HCT116 (cell line): Measurements from ENCODE around the gene SWAP70. TPM values are rescaled to one million over a fixed set of nuclear protein-coding genes. Genes with fewer than 3 reads are reported as not detected.

ENCODE experiments used
- ATAC-seq: fragments of 200-7000 bp; cut with Tn5 transposase; 2 replicates; pipeline ENCODE4 v1.9.1; 2020; ENCODE audit warnings: mild to moderate bottlenecking, moderate library complexity
- BruUV-seq: library from RNA; stranded (reverse); fragments of 400-500 nt; replicated peaks from 2 replicates; lab custom pipeline; 2021; lab: Mats Ljungman, UMichigan
- CTCF ChIA-PET: fragments of 300-600 bp; sonication (Branson Sonifier 250); formaldehyde crosslinking; loops from one replicate; lab custom pipeline; 2021; ENCODE audit warnings: antibody characterized with exemption; lab: Charles Lee
- POLR2A ChIA-PET: fragments of 300-600, 350-600 bp; sonication (Branson Sonifier 250); formaldehyde crosslinking; loops from one replicate; lab custom pipeline; 2021; ENCODE audit warnings: antibody characterized with exemption; lab: Charles Lee
- RAD21 ChIA-PET, 2 experiments: fragments of 300-600 bp; sonication (Branson Sonifier 250); formaldehyde crosslinking; loops; one replicate each; lab custom pipeline; 2023; ENCODE audit warnings: low total read pairs in 2 of 2; ENCODE audit not compliant: uncharacterized antibody in 2 of 2, unreplicated experiment in 2 of 2, low non-redundant PET in 1 of 2; lab: Charles Lee
- DNase-seq: peaks from one replicate; pipeline ENCODE4 v3.0.0-alpha.2; 2010; ENCODE audit warnings: low read depth, low spot score
- H2AFZ ChIP-seq: fragments of 200-600 bp; shearing (Covaris generic), sonication (generic); 2 replicates; pipeline ENCODE4 v1.6.1; 2017; ENCODE audit warnings: low read depth, mixed run types, mixed read lengths, antibody characterized with exemption, low read length; ENCODE audit not compliant: poor library complexity, severe bottlenecking
- H3K27ac ChIP-seq: 2 replicates; pipeline ENCODE4 v1.5.1; 2012; ENCODE audit warnings: low read depth, low read length
- H3K27me3 ChIP-seq: fragments of 200-600 bp; sonication (generic); 2 replicates; pipeline ENCODE4 v1.6.1; 2016; ENCODE audit warnings: mixed run types, low read length, mixed read lengths; ENCODE audit not compliant: insufficient read depth
- H3K36me3 ChIP-seq, 2 experiments: fragments of 200-500 bp in 1 of 2; fragments of 200-600 bp in 1 of 2; sonication (Bioruptor generic) in 1 of 2; sonication (generic) in 1 of 2; 2 replicates each; pipeline versions ENCODE4 v1.5.1 to v1.6.1; 2014 to 2016; ENCODE audit warnings: low read length in 2 of 2, inconsistent platforms in 1 of 2, mixed read lengths in 1 of 2, mixed run types in 1 of 2; ENCODE audit not compliant: insufficient read depth in 2 of 2, control insufficient read depth in 1 of 2
- H3K4me1 ChIP-seq, 2 experiments: fragments of 200-600 bp in 1 of 2; sonication (generic) in 1 of 2; 2 replicates each; pipeline versions ENCODE4 v1.5.1 to v1.6.1; 2012 to 2017; ENCODE audit warnings: low read length in 2 of 2, inconsistent platforms in 1 of 2, mild to moderate bottlenecking in 1 of 2, mixed read lengths in 1 of 2, mixed run types in 1 of 2, moderate library complexity in 1 of 2; ENCODE audit not compliant: insufficient read depth in 2 of 2, control insufficient read depth in 1 of 2
- H3K4me2 ChIP-seq: fragments of 200-600 bp; sonication (generic); 2 replicates; pipeline ENCODE4 v1.6.1; 2017; ENCODE audit warnings: mixed run types, low read length, mixed read lengths
- H3K4me3 ChIP-seq, 2 experiments: fragments of 200-600 bp in 1 of 2; sonication (generic) in 1 of 2; replicated peaks in 1 of 2; 2 replicates each; pipeline ENCODE4 v1.5.1; 2011 to 2016; ENCODE audit warnings: low read length in 2 of 2, control low read depth in 1 of 2, low read depth in 1 of 2, mild to moderate bottlenecking in 1 of 2, mixed read lengths in 1 of 2, mixed run types in 1 of 2
- H3K79me2 ChIP-seq: fragments of 200-600 bp; sonication (generic); 2 replicates; pipeline ENCODE4 v1.6.1; 2017; ENCODE audit warnings: mild to moderate bottlenecking, mixed run types, low read length, moderate library complexity, mixed read lengths; ENCODE audit not compliant: insufficient read depth
- H3K9ac ChIP-seq: fragments of 200-600 bp; sonication (generic); 2 replicates; pipeline ENCODE4 v1.6.1; 2016; ENCODE audit warnings: low read length, mixed read lengths
- H3K9me2 ChIP-seq: fragments of 200-600 bp; sonication (generic), shearing (Covaris generic); 2 replicates; pipeline ENCODE4 v1.6.1; 2017; ENCODE audit warnings: mixed run types, mild to moderate bottlenecking, moderate library complexity; ENCODE audit not compliant: insufficient read depth
- H3K9me3 ChIP-seq, 2 experiments: fragments of 200-500 bp in 1 of 2; fragments of 200-600 bp in 1 of 2; sonication (Bioruptor generic) in 1 of 2; sonication (generic) in 1 of 2; 2 replicates each; pipeline ENCODE4 v1.6.1; 2014 to 2017; ENCODE audit warnings: low read length in 2 of 2, mixed read lengths in 2 of 2, inconsistent platforms in 1 of 2, low read depth in 1 of 2, mild to moderate bottlenecking in 1 of 2, mixed run types in 1 of 2, moderate library complexity in 1 of 2; ENCODE audit not compliant: control insufficient read depth in 1 of 2, insufficient read depth in 1 of 2
- H4K20me1 ChIP-seq: fragments of 200-600 bp; sonication (generic), shearing (Covaris generic); 2 replicates; pipeline ENCODE4 v1.6.1; 2017; ENCODE audit warnings: mixed run types, mild to moderate bottlenecking, moderate library complexity; ENCODE audit not compliant: insufficient read depth
- ATF3 ChIP-seq: IDR thresholded peaks from 2 replicates; pipeline ENCODE4 v1.6.1; 2012
- CEBPB ChIP-seq: IDR thresholded peaks from 2 replicates; pipeline ENCODE4 v1.6.1; 2012; ENCODE audit warnings: low read depth
- EGR1 ChIP-seq: IDR thresholded peaks from 2 replicates; pipeline ENCODE4 v1.6.1; 2012; ENCODE audit warnings: low read depth
- ELF1 ChIP-seq: IDR thresholded peaks from 2 replicates; pipeline ENCODE4 v1.6.1; 2012; ENCODE audit warnings: low read depth, borderline replicate concordance
- JUND ChIP-seq: IDR thresholded peaks from 2 replicates; pipeline ENCODE4 v1.6.1; 2012
- POLR2AphosphoS5 ChIP-seq: IDR thresholded peaks from 2 replicates; pipeline ENCODE4 v1.6.1; 2011; ENCODE audit warnings: mild to moderate bottlenecking, low read depth, low read length, moderate library complexity
- RAD21 ChIP-seq: IDR thresholded peaks from 2 replicates; pipeline ENCODE4 v1.6.1; 2012; ENCODE audit warnings: low read depth, mild to moderate bottlenecking
- REST ChIP-seq: IDR thresholded peaks from 2 replicates; pipeline ENCODE4 v1.6.1; 2012; ENCODE audit warnings: low read depth
- SRF ChIP-seq: IDR thresholded peaks from 2 replicates; pipeline ENCODE4 v1.6.1; 2012; ENCODE audit warnings: low read depth
- ZNF274 ChIP-seq: fragments of 200-500 bp; sonication (Bioruptor generic); IDR thresholded peaks from 2 replicates; pipeline ENCODE4 v1.6.1; 2014; ENCODE audit warnings: mild to moderate bottlenecking, low read depth, low read length, inconsistent platforms
- intact Hi-C: fragments of 100-400 bp; cut with micrococcal nuclease; formaldehyde crosslinking; loops from 2 replicates; pipeline ENCODE4 v1.10.0; 2022
- total RNA-seq: library from RNA; stranded (reverse); gene quantifications from one replicate; pipeline ENCODE4 v1.2.1, GENCODE V29; 2021; ENCODE audit not compliant: unreplicated experiment

The SWAP70 gene
- total RNA-seq, 1 experiment from 2014 or later = 20.6 TPM

- intact Hi-C loops = no loop called here
- ChIA-PET CTCF (no interaction called here), RAD21 (no interaction called here), POLR2A (no interaction called here)
- H4K20me1 ChIP-seq = no peaks in the 10 kb centered on the region
- no peak overlapping the region for H3K4me3 ChIP-seq
- no peaks in the 10 kb centered on the region for H3K9me2 ChIP-seq
- TF ChIP-seq EGR1 = no peak
- no peak for TF ChIP-seq REST
- TF ChIP-seq CEBPB = no peak
- no peak for TF ChIP-seq RAD21
- TF ChIP-seq ZNF274 = no peak
- no peak for TF ChIP-seq SRF
- no peak for TF ChIP-seq POLR2AphosphoS5
- no peak overlapping the region for H3K27ac ChIP-seq
- no peak for DNase-seq
- H3K9me3 ChIP-seq = no peaks in the 10 kb centered on the region
- H3K4me2 ChIP-seq = no peak overlapping the region
- H3K79me2 ChIP-seq = no peaks in the 10 kb centered on the region
- no peak for ATAC-seq
- no peaks in the 10 kb centered on the region for H3K27me3 ChIP-seq
- H3K9ac ChIP-seq = no peak overlapping the region
- no TSS peak for BruUV-seq
- peaks cover 3 to 5% of the 10 kb centered on the region in 2 experiments; a peak in 1 of 4 replicates for H3K4me1 ChIP-seq
- no peaks in the 10 kb centered on the region for H3K36me3 ChIP-seq
- H2AFZ ChIP-seq = no peak overlapping the region
Measured at GRCh38 chr11:9796854-9797253, 133.0 kb downstream of the SWAP70 start.

- no peaks in the 10 kb centered on the region for H3K79me2 ChIP-seq
- H3K4me3 ChIP-seq = no peak overlapping the region
- no TSS peak for BruUV-seq
- no peaks in the 10 kb centered on the region for H3K27me3 ChIP-seq
- POLR2A ChIA-PET = no interaction called here
- no peak for TF ChIP-seq CEBPB
- no peak for TF ChIP-seq ELF1
- no peak for TF ChIP-seq SRF
- TF ChIP-seq POLR2AphosphoS5 = no peak
- no peak for TF ChIP-seq EGR1
- TF ChIP-seq ATF3 = no peak
- TF ChIP-seq JUND = no peak
- TF ChIP-seq, all 23 proteins: peak for 0
- no peaks in the 10 kb centered on the region for H4K20me1 ChIP-seq
- H3K4me1 ChIP-seq = peaks cover 3 to 6% of the 10 kb centered on the region in 2 experiments; a peak in 1 of 4 replicates
- no peak overlapping the region for H2AFZ ChIP-seq
- H3K9me3 ChIP-seq = no peaks in the 10 kb centered on the region
- intact Hi-C loops = no loop called here
- no peak overlapping the region for H3K4me2 ChIP-seq
- no peak overlapping the region for H3K27ac ChIP-seq
- no peaks in the 10 kb centered on the region for H3K9me2 ChIP-seq
- no peaks in the 10 kb centered on the region for H3K36me3 ChIP-seq
- DNase-seq (no peak), ATAC-seq (no peak)
- RAD21 ChIA-PET = no interaction called here
- H3K9ac ChIP-seq = no peak overlapping the region
- CTCF ChIA-PET = no interaction called here
Measured at GRCh38 chr11:9797300-9797699, 133.4 kb downstream of the SWAP70 start.
